Measurements from ENCODE around the gene WRAP73.

- TF ChIP-seq CTCF (IDR thresholded peaks at IDR 0.05; ENCODE audit: insufficient read depth, low read length, poor library complexity, severe bottlenecking) (no peak), EZH2phosphoT487 (conservative IDR thresholded peaks at IDR 0.05; ENCODE audit: low read length) (no peak)
Observed at GRCh38 chr1:3628445-3628844, 21.5 kb downstream of the WRAP73 start.
